GM18498 (cell line): ENCODE data around the gene CKS2.

Experiments used
- ATAC-seq: cut with Tn5 transposase; IDR thresholded peaks from one replicate; pipeline ENCODE4 v1.9.1; 2021; ENCODE audit warnings: mild to moderate bottlenecking, moderate library complexity; ENCODE audit not compliant: unreplicated experiment

Gene CKS2

GRCh38 chr9:89363921-89364665 lies 53.1 kb downstream of the CKS2 start:
- ATAC-seq, result no peak

DNA sequence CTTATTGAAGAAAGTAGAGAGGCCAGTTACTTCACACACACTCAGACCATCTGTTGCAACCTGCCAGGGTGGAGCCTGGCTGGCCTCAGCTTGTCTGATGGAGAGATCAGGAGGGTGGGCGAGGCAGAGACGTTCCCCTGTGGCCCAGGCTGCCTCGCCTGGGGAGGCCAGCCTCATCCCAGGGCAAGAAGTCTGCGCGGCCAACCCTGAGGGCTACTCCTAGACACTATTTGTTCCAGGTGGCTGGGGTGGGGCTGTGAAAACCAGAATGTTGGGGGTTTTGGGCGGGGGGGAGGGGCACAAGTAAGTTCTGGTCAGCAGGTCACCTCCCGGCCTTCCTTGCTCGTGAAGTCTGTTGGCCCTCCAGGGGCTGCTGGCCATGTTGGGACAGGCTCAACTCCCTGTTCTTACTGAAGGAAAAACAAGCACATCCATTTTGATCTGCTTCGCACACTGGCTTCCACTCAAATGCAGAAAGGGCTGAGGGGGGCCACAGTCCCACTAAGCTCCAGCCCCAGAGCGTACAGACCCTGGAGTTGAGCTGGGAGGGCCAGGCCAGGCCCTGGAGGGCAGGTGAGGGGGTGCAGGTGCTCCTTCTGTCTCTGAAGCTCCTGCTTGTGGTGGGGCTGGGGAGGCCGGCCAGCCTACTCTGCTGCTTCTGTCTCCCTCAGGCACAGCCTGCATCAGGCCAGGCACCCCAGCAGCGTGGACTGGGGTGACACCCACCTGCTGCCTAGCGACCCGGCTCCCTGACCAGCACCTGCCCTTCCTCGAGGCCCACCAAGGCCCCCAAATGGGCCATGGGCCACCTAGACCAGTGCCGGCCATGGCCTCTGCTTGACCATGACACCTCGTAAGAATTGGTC lies 53.9 kb downstream of the CKS2 start:
- ATAC-seq, result no peak

GRCh38 chr9:89365532-89365912 lies 54.5 kb downstream of the CKS2 start:
- ATAC-seq, result no peak
